DMS79 treated with DMSO at 0.1 percent for 48 hours (cell line): Measurements from ENCODE around the gene PRPF19.
A peak's percentile ranks its signal among the peaks of the same experiment; 100 is the strongest.
"Not testable (repeated sequence)": the region's sequence is repeated elsewhere in the genome, so short reads cannot be mapped to it uniquely, and the experiment has no call there.

Experiments used
- DNase-seq: peaks from one replicate; lab custom pipeline; 2025; lab: John Stamatoyannopoulos, UW

Gene PRPF19

GRCh38 chr11:60923326-60923725 is 16.9 kb upstream of the PRPF19 start:
- no peak for DNase-seq

DNA sequence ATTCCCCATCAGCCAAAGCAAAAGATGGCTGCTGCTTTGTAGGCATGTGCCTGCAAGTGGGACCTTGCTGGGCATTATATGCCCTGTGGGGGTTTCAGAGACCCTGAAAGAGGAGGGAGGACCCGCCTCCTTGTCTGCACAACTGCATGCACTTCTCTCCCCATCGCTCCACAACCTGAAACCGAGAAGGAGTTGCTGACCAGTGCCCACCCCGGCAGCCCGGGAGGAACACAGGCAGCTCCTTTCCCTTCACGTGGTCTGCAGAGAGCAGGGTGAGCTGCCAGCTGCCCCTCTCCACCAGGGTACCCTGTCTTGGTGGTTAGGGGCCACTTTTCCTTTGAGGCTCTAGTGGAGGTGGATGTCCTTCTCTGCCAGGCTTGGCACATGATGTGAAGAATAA is 16.5 kb upstream of the PRPF19 start:
- DNase-seq = no peak

DNA sequence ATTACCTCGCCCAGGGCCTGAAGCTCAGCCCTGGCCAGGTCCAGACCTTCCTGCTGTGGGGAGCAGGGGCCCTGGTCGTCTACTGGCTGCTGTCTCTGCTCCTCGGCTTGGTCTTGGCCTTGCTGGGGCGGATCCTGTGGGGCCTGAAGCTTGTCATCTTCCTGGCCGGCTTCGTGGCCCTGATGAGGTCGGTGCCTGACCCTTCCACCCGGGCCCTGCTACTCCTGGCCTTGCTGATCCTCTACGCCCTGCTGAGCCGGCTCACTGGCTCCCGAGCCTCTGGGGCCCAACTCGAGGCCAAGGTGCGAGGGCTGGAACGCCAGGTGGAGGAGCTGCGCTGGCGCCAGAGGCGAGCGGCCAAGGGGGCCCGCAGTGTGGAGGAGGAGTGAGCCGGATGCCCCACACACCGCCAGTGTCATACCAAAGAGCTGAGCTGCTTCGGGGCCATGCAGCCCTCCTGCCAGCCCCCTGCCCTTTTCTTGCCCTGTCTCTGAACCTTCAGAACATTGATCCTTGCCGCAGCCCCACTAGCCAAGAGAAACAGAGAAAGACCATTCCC is 15.5 kb upstream of the PRPF19 start:
- DNase-seq = no peak

DNA sequence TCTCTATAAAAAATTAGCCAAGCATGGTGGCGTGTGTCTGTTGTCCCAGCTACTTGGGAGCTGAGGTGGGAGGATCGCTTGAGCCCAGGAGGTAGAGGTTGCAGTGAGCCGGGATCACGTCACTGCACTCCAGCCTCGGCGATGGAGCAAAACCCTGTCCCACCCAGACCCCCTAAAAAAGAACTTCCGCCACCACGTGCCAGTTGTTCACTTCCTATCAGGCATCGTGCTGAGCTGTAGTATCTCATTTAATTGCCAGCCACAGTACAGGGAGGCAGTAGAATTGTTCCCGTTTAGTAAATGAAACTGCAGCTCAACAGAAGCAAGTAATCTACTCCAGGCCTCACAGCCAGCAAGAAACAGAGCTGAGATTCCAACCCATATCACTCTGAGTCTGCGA is 14.9 kb upstream of the PRPF19 start:
- no peak for DNase-seq

DNA sequence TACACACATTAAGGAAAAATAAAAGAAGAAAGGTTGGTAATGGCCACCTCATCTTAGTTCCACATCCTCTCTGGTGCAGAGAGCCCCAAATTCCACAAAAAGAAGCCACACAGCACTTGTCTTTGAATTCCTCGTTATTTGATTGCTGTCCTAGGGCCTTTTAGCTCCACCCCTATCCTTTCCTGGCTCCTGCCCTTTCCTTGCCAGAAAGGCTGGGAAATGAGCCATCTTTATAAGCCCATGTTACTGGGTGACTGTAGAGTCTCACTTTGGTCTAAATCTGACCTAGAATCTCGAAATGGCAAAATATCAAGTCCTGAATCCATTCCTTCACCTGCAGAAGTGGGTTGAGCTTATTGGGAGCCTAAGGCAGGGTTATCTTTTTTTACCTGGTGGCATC is 13.6 kb upstream of the PRPF19 start:
- DNase-seq = no peak

GRCh38 chr11:60919320-60919719 is 12.9 kb upstream of the PRPF19 start:
- no peak for DNase-seq

- no peak for DNase-seq
Observed at GRCh38 chr11:60918939-60919265, 12.5 kb upstream of the PRPF19 start.

DNA sequence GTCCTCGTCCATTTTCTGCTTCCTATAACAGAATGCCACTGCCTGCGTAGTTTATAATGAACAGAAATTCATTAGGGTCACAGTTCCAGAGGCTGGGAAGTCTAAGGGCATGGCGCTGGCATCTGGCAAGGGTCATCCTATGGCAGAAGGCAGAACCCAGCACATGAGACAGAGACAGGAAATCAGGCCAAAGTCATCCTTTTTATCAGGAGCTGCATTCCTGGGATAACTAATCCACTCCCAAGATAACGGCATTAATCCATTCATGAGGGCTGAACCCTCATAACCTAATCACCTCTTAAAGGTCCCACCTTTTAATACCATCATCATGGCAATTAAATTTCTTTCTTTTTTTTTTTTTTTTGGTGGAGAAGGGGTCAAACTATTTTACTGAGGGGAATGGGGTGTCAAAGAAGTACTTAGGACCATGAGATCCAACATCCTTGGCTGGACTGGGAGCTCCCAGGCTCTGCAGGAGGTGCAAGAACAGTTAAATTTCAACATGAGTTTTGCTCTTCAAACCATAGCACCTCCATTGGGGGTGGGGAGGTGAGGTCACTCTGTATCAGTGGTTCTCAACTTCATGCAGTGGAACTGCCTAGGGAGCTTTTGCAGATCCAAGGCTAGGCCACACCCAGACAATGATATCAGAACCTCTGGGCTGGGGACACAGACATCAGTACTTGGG is 12.0 kb upstream of the PRPF19 start:
- no peak for DNase-seq

DNA sequence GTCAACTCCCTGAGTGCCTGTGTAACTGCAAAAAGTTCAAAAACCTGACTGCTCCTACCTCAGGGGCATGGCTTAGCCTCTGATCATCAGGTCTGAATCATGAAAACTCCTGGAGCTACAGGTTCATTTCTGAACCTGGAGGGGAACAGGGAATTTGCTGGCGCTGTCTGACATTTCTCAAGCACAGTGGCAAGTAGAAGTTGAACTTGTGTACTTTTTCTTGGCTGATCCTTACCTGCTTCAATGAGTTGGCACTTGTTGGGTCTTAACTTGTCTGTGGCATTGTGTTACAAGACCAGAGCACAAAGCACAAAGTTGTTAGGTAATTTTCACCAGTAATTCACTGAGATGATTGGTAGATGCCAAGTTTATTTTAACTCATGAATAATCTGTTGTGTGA is 10.9 kb upstream of the PRPF19 start:
- no peak for DNase-seq

GRCh38 chr11:60916669-60917206 is 10.4 kb upstream of the PRPF19 start:
- no peak for DNase-seq

DNA sequence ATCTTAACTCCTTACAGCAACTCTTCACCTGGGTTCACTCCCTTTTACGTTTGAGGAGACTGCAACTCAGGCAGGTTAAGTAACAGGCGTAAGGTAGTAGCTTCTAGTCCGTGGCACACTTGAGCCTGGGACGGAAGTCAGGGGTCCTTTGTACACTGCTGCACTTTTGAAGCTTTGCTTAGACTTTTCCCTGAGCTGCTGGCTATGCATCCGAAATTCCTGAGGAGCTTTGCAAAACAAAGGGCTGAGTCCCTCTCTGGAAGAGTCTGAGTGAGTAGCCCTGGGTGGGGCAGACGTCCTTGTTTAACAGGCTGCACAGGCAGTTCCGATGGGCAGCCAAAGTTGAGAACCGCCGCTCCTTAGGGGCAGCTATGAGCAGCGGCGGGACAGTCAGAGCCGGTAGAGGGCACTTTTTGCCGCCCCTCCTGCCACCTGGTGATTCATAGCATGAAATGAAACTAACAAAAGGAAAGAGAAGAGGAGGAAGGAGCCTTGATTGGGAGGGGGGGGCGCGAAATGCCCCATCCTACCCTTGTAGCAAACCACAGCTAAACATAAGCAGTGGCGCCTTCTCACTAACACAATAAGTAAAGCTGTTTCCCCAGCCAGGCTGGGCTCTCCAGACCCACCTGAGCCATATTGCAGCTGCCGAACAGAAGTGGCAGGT is 9.0 kb upstream of the PRPF19 start:
- peak; percentile 74 for DNase-seq

DNA sequence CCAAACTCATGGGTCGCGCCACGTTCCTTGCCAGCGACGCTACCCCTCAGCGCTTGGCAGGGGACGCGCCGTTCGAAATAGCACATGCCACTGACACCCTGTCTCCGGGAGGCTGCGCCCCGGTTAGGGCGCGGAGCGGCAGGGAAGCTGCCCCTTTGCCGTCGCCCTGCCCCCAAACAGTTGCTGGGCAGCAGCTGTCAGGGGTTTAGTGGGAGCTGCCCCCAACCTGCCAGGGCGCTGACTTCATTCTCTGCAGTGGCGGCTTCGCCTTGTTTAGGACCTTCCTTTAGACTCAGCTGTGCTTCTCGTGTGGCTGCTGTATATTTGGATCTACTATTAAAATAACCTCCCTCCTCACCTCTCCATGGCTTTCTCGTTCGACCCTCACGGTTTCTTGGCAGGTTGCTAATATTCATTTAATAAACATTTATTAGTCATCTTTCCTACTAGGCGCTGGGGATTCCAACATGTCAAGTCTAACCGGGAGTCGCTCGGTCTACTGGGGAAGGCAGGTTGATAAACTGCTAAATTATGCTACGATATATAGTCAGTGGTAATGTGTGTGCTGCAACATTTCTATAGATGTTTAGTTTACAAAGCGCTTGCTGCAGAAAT is 8.4 kb upstream of the PRPF19 start:
- DNase-seq = peak; percentile 31

GRCh38 chr11:60913793-60914632 is 7.6 kb upstream of the PRPF19 start, which contains the start of gene TMEM109:
TSS of gene TMEM109 (plus strand) at chr11:60914158. CDS start at chr11:60919694, 5,536 bp downstream.
- peak; percentile 96 for DNase-seq

GRCh38 chr11:60912851-60913528 is 6.6 kb upstream of the PRPF19 start:
- peak; percentile 52 for DNase-seq

GRCh38 chr11:60912223-60912850 is 6.0 kb upstream of the PRPF19 start:
- peak; percentile 56 for DNase-seq

DNA sequence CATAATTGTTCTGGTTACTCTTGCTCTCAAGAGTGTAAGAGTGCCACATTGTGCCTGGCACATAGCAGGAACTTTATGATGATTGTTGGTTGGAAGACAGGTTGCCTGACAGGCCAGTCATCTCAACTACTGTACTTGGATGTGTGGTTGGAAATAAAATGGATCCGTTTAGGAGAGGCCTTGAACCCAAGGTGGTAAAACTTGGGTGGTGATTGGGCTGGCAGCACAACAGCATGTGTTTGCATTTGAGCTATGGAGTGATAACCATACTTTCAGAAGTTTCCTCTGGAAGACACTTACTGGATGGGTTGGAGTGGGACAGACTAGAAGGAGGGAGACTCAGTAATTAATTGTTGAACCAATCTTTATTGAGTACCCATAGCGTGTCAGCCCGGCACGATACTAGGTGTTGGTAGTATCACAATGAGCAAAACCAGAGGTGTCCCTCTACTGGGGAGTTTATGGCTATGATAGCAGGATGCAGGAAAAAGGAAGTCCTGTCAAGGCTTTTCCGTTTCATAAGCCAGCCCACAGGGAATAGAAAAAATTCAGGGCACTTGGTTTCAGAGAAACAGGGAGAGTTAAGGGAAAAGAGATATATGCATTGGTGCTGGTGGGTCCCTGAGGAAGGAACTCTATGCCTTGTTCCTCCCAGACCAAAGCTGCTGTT is 4.5 kb upstream of the PRPF19 start:
- no peak for DNase-seq

DNA sequence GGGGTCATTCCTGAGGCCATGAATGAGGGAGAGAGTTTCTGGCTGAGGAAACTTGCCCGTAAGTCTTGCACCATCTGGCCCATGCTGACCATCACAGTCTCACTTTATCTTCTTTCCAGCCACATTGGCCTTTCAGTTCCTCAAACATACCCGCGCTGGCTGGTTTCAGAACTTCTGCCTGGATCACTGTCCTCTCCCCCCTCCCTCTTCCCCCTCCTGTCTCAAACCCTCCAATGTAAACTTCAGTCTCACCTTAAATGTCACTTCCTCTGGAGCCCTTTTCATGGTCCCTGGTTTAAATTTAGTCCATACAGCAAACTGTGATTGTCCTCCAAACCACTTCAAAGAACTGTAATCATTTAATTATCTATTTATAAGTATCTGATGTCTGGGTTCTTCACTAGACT is 3.9 kb upstream of the PRPF19 start:
- DNase-seq = no peak

DNA sequence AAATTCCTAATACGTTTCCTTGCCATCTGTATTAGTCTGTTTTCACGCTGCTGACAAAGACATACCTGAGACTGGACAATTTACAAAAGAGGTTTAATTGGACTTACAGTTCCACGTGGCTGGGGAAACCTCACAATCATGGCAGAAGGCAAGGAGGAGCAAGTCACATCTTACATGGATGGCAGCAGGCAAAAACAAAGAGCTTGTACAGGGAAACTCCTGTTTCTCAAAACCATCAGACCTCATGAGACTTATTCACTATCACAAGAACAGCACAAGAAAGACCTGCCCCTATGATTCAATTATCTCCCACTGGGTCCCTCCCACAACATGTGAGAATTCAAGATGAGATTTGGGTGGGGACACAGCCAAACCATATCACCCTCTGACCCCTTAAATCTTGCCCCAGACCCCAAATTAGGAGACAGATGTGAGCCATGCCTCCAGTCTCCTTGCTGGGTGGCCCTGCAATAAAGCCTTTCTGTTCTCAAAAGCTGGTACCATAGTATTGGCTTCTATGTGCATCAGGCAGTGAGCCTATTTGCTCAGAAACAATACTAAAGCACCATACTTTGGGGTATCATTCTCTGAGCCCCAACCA is 3.4 kb upstream of the PRPF19 start:
- not testable (repeated sequence) for DNase-seq

DNA sequence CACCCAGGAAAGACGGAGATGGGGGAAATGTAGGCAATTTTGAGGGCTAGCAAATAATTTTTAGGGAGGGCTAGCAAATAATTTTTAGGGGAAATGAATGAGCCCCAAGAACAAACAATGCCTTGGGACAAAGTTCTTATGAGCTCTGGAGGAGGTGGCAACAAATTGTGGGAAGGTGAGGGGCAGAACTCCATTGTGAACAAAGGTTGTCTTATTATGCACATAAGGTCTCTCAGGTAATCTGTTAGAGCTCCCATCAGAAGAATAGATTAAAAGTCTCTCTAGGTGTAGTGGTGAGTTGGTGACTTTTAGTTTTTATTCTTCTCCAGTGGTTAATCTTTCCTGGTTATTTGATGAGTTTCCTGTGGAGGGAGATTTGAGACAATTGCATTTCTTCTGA is 2.4 kb upstream of the PRPF19 start:
- no peak for DNase-seq

- DNase-seq = peak; percentile 30
Observed at GRCh38 chr11:60905551-60906113, 753 bp downstream of the PRPF19 start.
